BE2C (cell line): Measurements from ENCODE around the gene KRTAP12-3.

Experiments
- DNase-seq: peaks from one replicate; pipeline ENCODE4 v3.0.0-alpha.2; 2020
- H3K27me3 ChIP-seq: fragments of 250-450 bp; sonication (Bioruptor Pico); 2 replicates; pipeline ENCODE4 v1.5.1; 2020; ENCODE audit warnings: mild to moderate bottlenecking
- H3K36me3 ChIP-seq: fragments of 250-450 bp; sonication (Bioruptor Pico); 2 replicates; pipeline ENCODE4 v1.5.1; 2020; ENCODE audit warnings: mild to moderate bottlenecking
- H3K4me1 ChIP-seq: fragments of 250-450 bp; sonication (Bioruptor Pico); 2 replicates; pipeline ENCODE4 v1.5.1; 2020
- H3K4me3 ChIP-seq: 2 replicates; pipeline ENCODE4 v1.5.1; 2011; ENCODE audit warnings: low read depth, low read length
- H3K9me3 ChIP-seq: fragments of 250-450 bp; sonication (Bioruptor Pico); 2 replicates; pipeline ENCODE4 v1.5.1; 2020
- CTCF ChIP-seq: IDR thresholded peaks from 2 replicates; pipeline ENCODE4 v1.5.1; 2012; ENCODE audit warnings: mild to moderate bottlenecking, low read depth, low read length

KRTAP12-3 gene

GRCh38 chr21:44617071-44617501 is 40.6 kb upstream of the KRTAP12-3 start:
- no peak overlapping the region for H3K4me3 ChIP-seq
- no peaks in the 10 kb centered on the region for H3K4me1 ChIP-seq
- no peak for DNase-seq
- H3K27me3 ChIP-seq, result peaks cover 11% of the 10 kb centered on the region
- no peak for TF ChIP-seq CTCF
- no peaks in the 10 kb centered on the region for H3K36me3 ChIP-seq
- no peaks in the 10 kb centered on the region for H3K9me3 ChIP-seq

GRCh38 chr21:44618504-44618903 is 39.2 kb upstream of the KRTAP12-3 start:
- Histone ChIP-seq H3K4me1 (no peaks in the 10 kb centered on the region), H3K27me3 (peaks cover 11% of the 10 kb centered on the region), H3K36me3 (no peaks in the 10 kb centered on the region), H3K4me3 (no peak overlapping the region), H3K9me3 (no peaks in the 10 kb centered on the region)
- peak; percentile 10; the same call in 1 of the 2 replicates for TF ChIP-seq CTCF
- no peak for DNase-seq

- DNase-seq, result no peak
- Histone ChIP-seq H3K36me3 (no peaks in the 10 kb centered on the region), H3K27me3 (peaks cover 11% of the 10 kb centered on the region)
Observed at GRCh38 chr21:44618909-44619308, 38.8 kb upstream of the KRTAP12-3 start.

GRCh38 chr21:44619886-44620285 is 37.8 kb upstream of the KRTAP12-3 start:
- no peaks in the 10 kb centered on the region for H3K4me1 ChIP-seq
- no peak for DNase-seq
- no peaks in the 10 kb centered on the region; the same call in 1 of the 2 replicates for H3K9me3 ChIP-seq
- H3K36me3 ChIP-seq, result no peaks in the 10 kb centered on the region
- no peak overlapping the region for H3K4me3 ChIP-seq
- H3K27me3 ChIP-seq, result peaks cover 11% of the 10 kb centered on the region
- no peak for TF ChIP-seq CTCF

More at GRCh38 chr21:44618909-44619308, 38.8 kb upstream of the KRTAP12-3 start:
- H3K9me3 ChIP-seq, result no peaks in the 10 kb centered on the region
- no peak for TF ChIP-seq CTCF
- H3K4me1 ChIP-seq, result no peaks in the 10 kb centered on the region
- no peak overlapping the region for H3K4me3 ChIP-seq

- H3K4me3 ChIP-seq, result no peak overlapping the region
- H3K27me3 ChIP-seq, result no peaks in the 10 kb centered on the region
- no peak for TF ChIP-seq CTCF
- no peaks in the 10 kb centered on the region for H3K4me1 ChIP-seq
- H3K9me3 ChIP-seq, result no peaks in the 10 kb centered on the region; the same call in 1 of the 2 replicates
- no peaks in the 10 kb centered on the region for H3K36me3 ChIP-seq
- DNase-seq, result no peak
Observed at GRCh38 chr21:44623575-44623974, 34.2 kb upstream of the KRTAP12-3 start.

DNA sequence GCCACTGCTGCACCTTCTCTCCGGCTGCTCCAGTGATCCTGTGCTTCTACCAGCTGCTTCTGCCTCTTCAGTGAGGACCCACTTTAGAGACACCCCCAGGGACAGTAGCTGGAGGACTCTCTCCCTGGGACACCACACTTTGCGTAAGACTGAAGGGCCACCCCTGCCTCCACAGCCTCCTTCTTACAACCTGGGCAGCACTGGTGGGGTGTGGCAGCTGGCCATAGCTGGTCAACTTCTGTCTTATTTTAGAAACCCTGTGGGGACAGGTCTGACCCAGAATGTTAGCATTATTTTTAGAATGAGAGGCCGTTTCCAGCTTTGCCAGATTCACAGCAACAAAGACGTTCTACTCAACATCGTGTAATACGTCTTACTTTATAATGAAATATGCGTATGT is 32.0 kb upstream of the KRTAP12-3 start:
- Histone ChIP-seq H3K4me3 (no peak overlapping the region), H3K4me1 (no peaks in the 10 kb centered on the region), H3K36me3 (no peaks in the 10 kb centered on the region), H3K9me3 (no peaks in the 10 kb centered on the region; the same call in 1 of the 2 replicates), H3K27me3 (no peaks in the 10 kb centered on the region)
- DNase-seq, result no peak
- TF ChIP-seq CTCF, result no peak
